Mesenchymal stem cell (in vitro differentiated cells and primary cell): ENCODE measurements around the gene ZFP82.
A peak's percentile ranks its signal among the peaks of the same experiment; 100 is the strongest.

Source experiments
- DNase-seq: peaks from one replicate; pipeline ENCODE4 v3.0.0-alpha.2; 2013
- H2AFZ ChIP-seq: one replicate; pipeline ENCODE4 v1.6.1; 2013; ENCODE audit warnings: low read depth, mild to moderate bottlenecking, control low read depth, inconsistent platforms, low read length, moderate library complexity
- H2AK5ac ChIP-seq: 2 replicates; pipeline ENCODE4 v1.6.1; 2013; ENCODE audit warnings: low read length, moderate library complexity, mild to moderate bottlenecking, inconsistent platforms; ENCODE audit not compliant: severe bottlenecking
- H2BK120ac ChIP-seq: one replicate; pipeline ENCODE4 v1.6.1; 2013; ENCODE audit warnings: low read depth, mild to moderate bottlenecking, inconsistent platforms, low read length, moderate library complexity
- H2BK12ac ChIP-seq, 2 experiments: one replicate each; pipeline ENCODE4 v1.6.1; 2013; ENCODE audit warnings: inconsistent platforms in 2 of 2, low read length in 2 of 2, mild to moderate bottlenecking in 2 of 2, moderate library complexity in 2 of 2, control low read depth in 1 of 2
- H2BK15ac ChIP-seq: one replicate; pipeline ENCODE4 v1.6.1; 2013; ENCODE audit warnings: mild to moderate bottlenecking, low read depth, inconsistent platforms; ENCODE audit not compliant: poor library complexity, severe bottlenecking
- H2BK5ac ChIP-seq: 2 replicates; pipeline ENCODE4 v1.6.1; 2013; ENCODE audit warnings: low read depth, mild to moderate bottlenecking, low read length, control low read depth, inconsistent platforms; ENCODE audit not compliant: poor library complexity, severe bottlenecking
- H3K14ac ChIP-seq, 2 experiments: one replicate each; pipeline ENCODE4 v1.6.1; 2013; ENCODE audit warnings: inconsistent platforms in 2 of 2, low read length in 2 of 2, control low read depth in 1 of 2, mild to moderate bottlenecking in 1 of 2, moderate library complexity in 1 of 2
- H3K18ac ChIP-seq, 2 experiments: one replicate each; pipeline ENCODE4 v1.6.1; 2013; ENCODE audit warnings: inconsistent platforms in 2 of 2, low read length in 2 of 2, control low read depth in 1 of 2, low read depth in 1 of 2, mild to moderate bottlenecking in 1 of 2
- H3K23ac ChIP-seq, 2 experiments: one replicate each; pipeline ENCODE4 v1.6.1; 2013; ENCODE audit warnings: inconsistent platforms in 2 of 2, low read length in 2 of 2, mild to moderate bottlenecking in 2 of 2, moderate library complexity in 2 of 2, control low read depth in 1 of 2
- H3K27ac ChIP-seq: 2 replicates; pipeline ENCODE4 v1.5.1; 2013; ENCODE audit warnings: mild to moderate bottlenecking, moderate library complexity, low read length, control low read depth, inconsistent platforms; ENCODE audit not compliant: poor library complexity, severe bottlenecking
- H3K27me3 ChIP-seq, 2 experiments: 2 replicates each; pipeline versions ENCODE4 v1.6.1 to v1.7.0; 2013; ENCODE audit warnings: low read length in 2 of 2, mild to moderate bottlenecking in 2 of 2, moderate library complexity in 2 of 2, control low read depth in 1 of 2, inconsistent platforms in 1 of 2; ENCODE audit not compliant: control insufficient read depth in 1 of 2, insufficient read depth in 1 of 2
- H3K36me3 ChIP-seq, 2 experiments: 2 replicates each; pipeline versions ENCODE4 v1.6.1 to v1.7.0; 2013; ENCODE audit warnings: low read length in 2 of 2, control low read depth in 1 of 2, inconsistent platforms in 1 of 2, low read depth in 1 of 2, mild to moderate bottlenecking in 1 of 2; ENCODE audit not compliant: insufficient read depth in 2 of 2, control insufficient read depth in 1 of 2
- H3K4ac ChIP-seq, 2 experiments: one replicate each; pipeline ENCODE4 v1.6.1; 2013; ENCODE audit warnings: inconsistent platforms in 2 of 2, low read length in 2 of 2, mild to moderate bottlenecking in 2 of 2, moderate library complexity in 2 of 2, control low read depth in 1 of 2, low read depth in 1 of 2
- H3K4me1 ChIP-seq: 2 replicates; pipeline ENCODE4 v1.6.1; 2013; ENCODE audit warnings: low read depth, low read length, control low read depth; ENCODE audit not compliant: control insufficient read depth, insufficient read depth
- H3K4me2 ChIP-seq: 2 replicates; pipeline ENCODE4 v1.6.1; 2013; ENCODE audit warnings: low read length, mild to moderate bottlenecking, inconsistent platforms; ENCODE audit not compliant: poor library complexity, severe bottlenecking
- H3K4me3 ChIP-seq, 2 experiments: 2 replicates each; pipeline versions ENCODE4 v1.5.1 to v1.7.0; 2013; ENCODE audit warnings: low read length in 2 of 2, mild to moderate bottlenecking in 2 of 2, control low read depth in 1 of 2, low read depth in 1 of 2; ENCODE audit not compliant: insufficient read depth in 1 of 2
- H3K79me1 ChIP-seq: replicated peaks from 2 replicates; pipeline ENCODE4 v1.6.1; 2013; ENCODE audit warnings: mild to moderate bottlenecking, control low read depth, low read length, inconsistent platforms; ENCODE audit not compliant: poor library complexity, severe bottlenecking
- H3K9ac ChIP-seq: 2 replicates; pipeline ENCODE4 v1.7.0; 2013; ENCODE audit warnings: mild to moderate bottlenecking, low read length, moderate library complexity
- H3K9me3 ChIP-seq: 2 replicates; pipeline ENCODE4 v1.7.0; 2013; ENCODE audit warnings: mild to moderate bottlenecking, low read length; ENCODE audit not compliant: control insufficient read depth
- H4K8ac ChIP-seq: one replicate; pipeline ENCODE4 v1.6.1; 2013; ENCODE audit warnings: inconsistent platforms, mild to moderate bottlenecking, low read length, moderate library complexity
- H4K91ac ChIP-seq: one replicate; pipeline ENCODE4 v1.6.1; 2013; ENCODE audit warnings: mild to moderate bottlenecking, low read length, inconsistent platforms
- WGBS: methylation state at CpG from one replicate; pipeline ENCODE4 v1.1.7; 2013; ENCODE audit warnings: mixed read lengths; 5-methylcytosine and 5-hydroxymethylcytosine counted together

The ZFP82 gene

GRCh38 chr19:36420961-36421748 lies 2.7 kb upstream of the ZFP82 start:
- H2BK120ac ChIP-seq: no peak overlapping the region
- 15% methylated on average over 61 of the region's 61 CpGs for WGBS
- peak overlapping the region in 1 of 2 experiments; percentile 9 for H3K18ac ChIP-seq
- peaks cover 7% of the 10 kb centered on the region for H3K79me1 ChIP-seq
- no peak overlapping the region for H2BK15ac ChIP-seq
- no peak overlapping the region for H2BK12ac ChIP-seq
- H3K36me3 ChIP-seq: no peaks in the 10 kb centered on the region
- H3K27me3 ChIP-seq: peaks cover 0 to 6% of the 10 kb centered on the region in 2 experiments
- H3K4me2 ChIP-seq: peak overlapping the region; percentile 49
- peak overlapping the region; percentile 66 for H4K8ac ChIP-seq
- no peak overlapping the region for H3K14ac ChIP-seq
- no peak overlapping the region for H2AK5ac ChIP-seq
- H3K9ac ChIP-seq: peak overlapping the region; percentile 79
- peak overlapping the region; percentile 22 to 75 for H3K4me3 ChIP-seq
- H3K23ac ChIP-seq: no peak overlapping the region
- no peak overlapping the region for H3K4ac ChIP-seq
- H3K9me3 ChIP-seq: peaks cover 26% of the 10 kb centered on the region
- H3K27ac ChIP-seq: no peak overlapping the region
- H2AFZ ChIP-seq: peak overlapping the region; percentile 80
- H4K91ac ChIP-seq: peak overlapping the region; percentile 8
- DNase-seq: peak; percentile 28
- H2BK5ac ChIP-seq: no peak overlapping the region
- peaks cover 11% of the 10 kb centered on the region for H3K4me1 ChIP-seq

GRCh38 chr19:36417752-36418286 lies 625 bp downstream of the ZFP82 start:
- peak overlapping the region; percentile 39 for H2BK120ac ChIP-seq
- peak overlapping the region in 1 of 2 experiments; percentile 84 for H3K4ac ChIP-seq
- peak overlapping the region in 1 of 2 experiments; percentile 87 for H3K18ac ChIP-seq
- H3K4me2 ChIP-seq: peak overlapping the region; percentile 82
- H3K27ac ChIP-seq: peak overlapping the region; percentile 63
- no peak for DNase-seq
- WGBS: 15% methylated on average over 25 of the region's 25 CpGs
- H3K36me3 ChIP-seq: peaks cover 7 to 12% of the 10 kb centered on the region in 2 experiments
- peaks cover 33% of the 10 kb centered on the region for H3K9me3 ChIP-seq
- no peak overlapping the region for H2AK5ac ChIP-seq
- H3K9ac ChIP-seq: peak overlapping the region; percentile 97
- H3K4me1 ChIP-seq: peaks cover 11% of the 10 kb centered on the region
- no peak overlapping the region for H2BK5ac ChIP-seq
- peaks cover 0 to 6% of the 10 kb centered on the region in 2 experiments for H3K27me3 ChIP-seq
- no peak overlapping the region for H2BK15ac ChIP-seq
- peak overlapping the region; percentile 90 for H4K8ac ChIP-seq
- H2AFZ ChIP-seq: peak overlapping the region; percentile 99
- H3K23ac ChIP-seq: no peak overlapping the region
- peaks cover 7% of the 10 kb centered on the region for H3K79me1 ChIP-seq
- peak overlapping the region; percentile 69 to 93 for H3K4me3 ChIP-seq
- no peak overlapping the region for H2BK12ac ChIP-seq
- peak overlapping the region in 1 of 2 experiments; percentile 71 for H3K14ac ChIP-seq
- H4K91ac ChIP-seq: no peak overlapping the region

GRCh38 chr19:36409841-36410240 lies 8.6 kb downstream of the ZFP82 start:
- Histone ChIP-seq H2AFZ (no peak overlapping the region), H3K27ac (no peak overlapping the region), H3K27me3 (no peaks in the 10 kb centered on the region), H3K36me3 (peaks cover 26 to 76% of the 10 kb centered on the region in 2 experiments), H3K4me1 (no peaks in the 10 kb centered on the region), H2AK5ac (no peak overlapping the region), H3K23ac (no peak overlapping the region), H3K4me2 (no peak overlapping the region), H3K14ac (no peak overlapping the region), H3K9ac (no peak overlapping the region), H2BK15ac (no peak overlapping the region), H4K8ac (no peak overlapping the region), H3K9me3 (peaks cover 87% of the 10 kb centered on the region), H2BK12ac (no peak overlapping the region), H3K18ac (no peak overlapping the region), H4K91ac (no peak overlapping the region), H3K79me1 (peaks cover 19% of the 10 kb centered on the region), H3K4ac (no peak overlapping the region), H2BK5ac (no peak overlapping the region), H3K4me3 (peak overlapping the region in 1 of 2 experiments; percentile 43), H2BK120ac (no peak overlapping the region)
- WGBS: 94% methylated on average over 5 of the region's 5 CpGs
- no peak for DNase-seq

DNA sequence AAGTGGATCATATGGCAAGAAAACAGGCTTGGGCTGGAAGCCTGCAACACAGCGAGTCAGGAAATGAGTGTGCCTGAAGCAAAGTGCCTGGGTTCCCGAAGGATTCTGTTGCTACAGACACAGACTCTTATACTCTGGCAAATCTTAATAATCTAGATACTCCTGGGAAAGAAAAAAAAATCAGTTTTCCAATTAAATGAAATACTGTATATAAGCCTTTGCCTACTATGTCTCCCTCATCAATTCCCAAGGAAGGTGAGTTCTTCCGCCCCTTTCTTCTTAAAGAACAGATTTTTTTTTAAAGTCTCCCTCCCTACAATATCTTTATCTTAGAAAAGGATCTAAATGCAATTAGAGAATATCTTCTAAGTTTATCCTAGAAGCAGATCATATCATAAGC lies 10.3 kb downstream of the ZFP82 start:
- no peak overlapping the region for H3K4me2 ChIP-seq
- peaks cover 19% of the 10 kb centered on the region for H3K79me1 ChIP-seq
- H3K4ac ChIP-seq: no peak overlapping the region
- H3K36me3 ChIP-seq: peaks cover 36 to 86% of the 10 kb centered on the region in 2 experiments
- DNase-seq: no peak
- peak overlapping the region in 1 of 2 experiments; percentile 62 for H3K4me3 ChIP-seq
- H3K23ac ChIP-seq: no peak overlapping the region
- no peak overlapping the region for H3K18ac ChIP-seq
- no peak overlapping the region for H4K8ac ChIP-seq
- no peak overlapping the region for H2BK5ac ChIP-seq
- no peak overlapping the region for H2BK15ac ChIP-seq
- H2AK5ac ChIP-seq: no peak overlapping the region
- no peak overlapping the region for H3K27ac ChIP-seq
- H2AFZ ChIP-seq: no peak overlapping the region
- H3K14ac ChIP-seq: no peak overlapping the region
- H3K9ac ChIP-seq: no peak overlapping the region
- H3K9me3 ChIP-seq: peaks cover 90% of the 10 kb centered on the region
- H3K27me3 ChIP-seq: no peaks in the 10 kb centered on the region
- WGBS: 100% methylated on average over 2 of the region's 3 CpGs
- H2BK120ac ChIP-seq: no peak overlapping the region
- H2BK12ac ChIP-seq: no peak overlapping the region
- H3K4me1 ChIP-seq: no peaks in the 10 kb centered on the region
- no peak overlapping the region for H4K91ac ChIP-seq
